Activated T-cell treated with anti-CD3 and anti-CD28 coated beads, Interleukin-2, amount 50 U/mL, for 72 hours (primary cell): ENCODE measurements around the gene H6PD. TPM values are rescaled to one million over a fixed set of nuclear protein-coding genes. Genes with fewer than 3 reads are reported as not detected.

ENCODE experiments used
- ATAC-seq, 2 donors: fragments of 150-1000 bp; cut with Tn5 transposase; replicated peaks in 1 of 2; 2 replicates each; pipeline ENCODE4 v1.10.0; 2021; ENCODE audit warnings: moderate library complexity in 2 of 2, mild to moderate bottlenecking in 1 of 2
- DNase-seq, 2 donors: peaks; one replicate each; pipeline ENCODE4 v3.0.0; 2021 to 2022; ENCODE audit warnings: mixed read lengths in 1 of 2
- H3K27ac Mint-ChIP-seq: one replicate; pipeline ENCODE4 v1.8.0; 2022; ENCODE audit warnings: mild to moderate bottlenecking, moderate library complexity, mixed read lengths
- H3K27me3 Mint-ChIP-seq: one replicate; pipeline ENCODE4 v1.8.0; 2022; ENCODE audit warnings: low read depth, mixed read lengths
- H3K36me3 Mint-ChIP-seq, 2 donors: one replicate each; pipeline ENCODE4 v1.8.0; 2022; ENCODE audit warnings: mixed read lengths in 2 of 2, mild to moderate bottlenecking in 1 of 2; ENCODE audit not compliant: insufficient read depth in 2 of 2
- H3K4me1 Mint-ChIP-seq: one replicate; pipeline ENCODE4 v1.8.0; 2022; ENCODE audit warnings: low read depth, mixed read lengths
- H3K4me3 Mint-ChIP-seq, 2 donors: one replicate each; pipeline ENCODE4 v1.8.0; 2022; ENCODE audit warnings: mild to moderate bottlenecking in 2 of 2, mixed read lengths in 2 of 2, moderate library complexity in 2 of 2
- H3K9me3 Mint-ChIP-seq, 2 donors: one replicate each; pipeline ENCODE4 v1.8.0; 2022; ENCODE audit warnings: mixed read lengths in 2 of 2
- total RNA-seq, 2 donors: library from RNA; stranded (reverse); gene quantifications; one replicate each; pipeline ENCODE4 v1.2.3, GENCODE V29; 2022

The H6PD gene
- total RNA-seq, 2 donors from 2014 or later: 20.2 to 21.0 TPM

DNA sequence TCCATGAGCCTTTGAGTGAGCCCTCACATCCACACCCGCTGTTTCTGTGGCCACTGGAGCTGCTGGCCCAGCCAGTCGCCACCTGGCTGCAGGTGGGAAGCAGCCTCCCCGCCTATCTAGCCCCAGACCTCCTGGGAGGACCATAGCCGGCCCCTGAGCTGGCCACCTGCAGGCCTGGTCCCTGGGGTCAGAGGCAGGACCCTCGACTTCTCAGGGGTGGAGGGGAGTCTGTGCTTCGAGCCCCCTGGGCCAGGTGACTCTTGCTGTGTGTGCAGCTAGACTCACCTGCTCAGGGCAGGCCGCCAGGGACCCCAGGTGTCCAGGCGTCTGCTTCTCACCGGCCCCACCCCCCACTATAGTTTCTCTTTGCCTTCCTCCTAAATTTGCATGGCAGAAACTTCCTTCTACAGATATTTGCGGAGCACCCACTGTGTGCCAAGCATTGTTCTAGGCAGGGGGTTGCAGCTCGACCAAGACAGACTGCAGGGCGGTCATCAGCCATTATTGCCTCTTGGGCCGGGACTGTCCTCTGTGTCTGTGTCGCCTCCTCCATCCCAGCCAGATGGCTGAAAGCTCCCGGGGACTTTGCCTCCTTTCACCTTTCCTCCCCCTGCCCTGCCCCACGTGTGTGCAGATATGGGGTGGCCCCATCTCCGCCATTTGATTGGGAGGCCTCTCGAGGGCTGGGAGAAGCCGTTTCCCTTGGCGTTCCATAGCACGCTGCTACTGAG lies 85.4 kb downstream of the H6PD start:
- Mint-ChIP-seq H3K27me3 (no peaks in the 10 kb centered on the region), H3K4me3 (no peak overlapping the region), H3K36me3 (no peaks in the 10 kb centered on the region), H3K4me1 (peaks cover 47% of the 10 kb centered on the region), H3K27ac (no peak overlapping the region), H3K9me3 (no peaks in the 10 kb centered on the region)
- DNase-seq (no peak), ATAC-seq (no peak)

Other genes with a start within 250 kb of the H6PD start
- gene SLC2A7, start 208.4 kb upstream of the H6PD start, total RNA-seq: under 1 TPM in 1 of 2 donors, not detected in 1; 0.22 TPM
- not detected for gene SLC2A5, start 165.1 kb upstream of the H6PD start, total RNA-seq
- gene GPR157, start 105.7 kb upstream of the H6PD start, total RNA-seq: 1 to 10 TPM; 5.9 to 7.5 TPM
- gene SPSB1, start 58.1 kb downstream of the H6PD start, total RNA-seq: 10 to 100 TPM; 12.2 to 15.6 TPM